B cell (primary cell): ENCODE measurements around the gene ZNF277. TPM values are rescaled to one million over a fixed set of nuclear protein-coding genes. Genes with fewer than 3 reads are reported as not detected.

Experiments used
- ATAC-seq: fragments of 200-7000 bp; cut with Tn5 transposase; one replicate; pipeline ENCODE4 v1.10.0; 2021; ENCODE audit warnings: low read depth, mild to moderate bottlenecking, moderate number of reproducible peaks, moderate library complexity
- CTCF ChIA-PET: fragments of 350-600 bp; sonication (Branson Sonifier 250); formaldehyde crosslinking; loops from one replicate; lab custom pipeline; 2021; ENCODE audit warnings: antibody characterized with exemption, inconsistent platforms; lab: Charles Lee
- POLR2A ChIA-PET: fragments of 350-600 bp; sonication (Branson Sonifier 250); formaldehyde crosslinking; loops from one replicate; lab custom pipeline; 2021; ENCODE audit warnings: antibody characterized with exemption; lab: Charles Lee
- DNase-seq: peaks from one replicate; pipeline ENCODE4 v3.0.0; 2013
- H2AFZ ChIP-seq: 2 replicates; pipeline ENCODE4 v1.6.1; 2012; ENCODE audit warnings: mild to moderate bottlenecking, low read depth, low read length; ENCODE audit not compliant: insufficient read depth, poor library complexity, severe bottlenecking
- H3K27ac ChIP-seq, 2 donors: 1 replicate in 1 of 2; 2 replicates in 1 of 2; pipeline ENCODE4 v1.5.1; 2012 to 2013; ENCODE audit warnings: low read length in 2 of 2, mild to moderate bottlenecking in 2 of 2, moderate library complexity in 1 of 2
- H3K27me3 ChIP-seq, 4 experiments: fragments of 200-600 bp in 1 of 4; sonication (generic) in 1 of 4; replicated peaks in 1 of 4; 1 replicate in 2 of 4; 2 replicates in 2 of 4; pipeline versions ENCODE4 v1.6.1 to v1.7.0; 2013 to 2016; ENCODE audit warnings: low read length in 3 of 4, mild to moderate bottlenecking in 2 of 4, mixed read lengths in 1 of 4, moderate library complexity in 1 of 4; ENCODE audit not compliant: insufficient read depth in 4 of 4, control insufficient read depth in 3 of 4; ENCODE audit errors: control extremely low read depth in 1 of 4
- H3K36me3 ChIP-seq, 2 experiments: replicated peaks in 1 of 2; 1 replicate in 1 of 2; 2 replicates in 1 of 2; pipeline versions ENCODE4 v1.6.1 to v1.7.1; 2013; ENCODE audit warnings: low read length in 1 of 2; ENCODE audit not compliant: insufficient read depth in 2 of 2, control insufficient read depth in 1 of 2; ENCODE audit errors: control extremely low read depth in 1 of 2, extremely low read depth in 1 of 2
- H3K4me1 ChIP-seq, 2 donors: fragments of 200-600 bp in 1 of 2; sonication (generic) in 1 of 2; 1 replicate in 1 of 2; 2 replicates in 1 of 2; pipeline versions ENCODE4 v1.5.1 to v1.6.1; 2013 to 2017; ENCODE audit warnings: low read length in 2 of 2; ENCODE audit not compliant: control insufficient read depth in 2 of 2, insufficient read depth in 2 of 2
- H3K4me2 ChIP-seq: replicated peaks from 2 replicates; pipeline ENCODE3; 2012; ENCODE audit warnings: mild to moderate bottlenecking, low read depth, low read length; ENCODE audit not compliant: poor library complexity, severe bottlenecking
- H3K4me3 ChIP-seq, 5 experiments: fragments of 200-600 bp in 1 of 5; sonication (generic) in 1 of 5; 1 replicate in 3 of 5; 2 replicates in 2 of 5; pipeline versions ENCODE4 v1.5.1 to v1.7.0; 2011 to 2016; ENCODE audit warnings: low read length in 4 of 5, mild to moderate bottlenecking in 4 of 5, low read depth in 2 of 5, control low read depth in 1 of 5, moderate library complexity in 1 of 5; ENCODE audit not compliant: insufficient read depth in 1 of 5; ENCODE audit errors: control extremely low read depth in 1 of 5, extremely low read depth in 1 of 5
- H3K79me2 ChIP-seq: fragments of 200-600 bp; sonication (generic); one replicate; pipeline ENCODE4 v1.6.0; 2016; ENCODE audit warnings: low read length; ENCODE audit not compliant: control insufficient read depth, insufficient read depth
- H3K9ac ChIP-seq: fragments of 200-600 bp; sonication (generic); 2 replicates; pipeline ENCODE4 v1.6.1; 2017; ENCODE audit warnings: mild to moderate bottlenecking, low read length, moderate library complexity
- H3K9me3 ChIP-seq, 3 donors: one replicate each; pipeline versions ENCODE4 v1.6.1 to v1.7.1; 2013; ENCODE audit warnings: low read length in 2 of 3; ENCODE audit not compliant: control insufficient read depth in 2 of 3, insufficient read depth in 1 of 3; ENCODE audit errors: control extremely low read depth in 1 of 3
- H4K20me1 ChIP-seq: 2 replicates; pipeline ENCODE4 v1.6.0; 2012; ENCODE audit warnings: mild to moderate bottlenecking, low read length; ENCODE audit not compliant: insufficient read depth, control insufficient read depth, poor library complexity, severe bottlenecking
- H3K27ac Mint-ChIP-seq: one replicate; pipeline ENCODE4 v1.8.0; 2021; ENCODE audit warnings: mixed read lengths
- H3K27me3 Mint-ChIP-seq: one replicate; pipeline ENCODE4 v1.8.0; 2021; ENCODE audit warnings: mixed read lengths
- H3K4me1 Mint-ChIP-seq: one replicate; pipeline ENCODE4 v1.8.0; 2021; ENCODE audit warnings: mixed read lengths
- H3K4me3 Mint-ChIP-seq: one replicate; pipeline ENCODE4 v1.8.0; 2021; ENCODE audit warnings: mixed read lengths
- H3K9me3 Mint-ChIP-seq: one replicate; pipeline ENCODE4 v1.8.0; 2022; ENCODE audit warnings: mixed read lengths; ENCODE audit not compliant: insufficient read depth
- CTCF ChIP-seq: fragments of 200-600 bp; IDR thresholded peaks from one replicate; pipeline ENCODE4 v1.8.0; 2022; ENCODE audit warnings: antibody characterized with exemption, mild to moderate bottlenecking
- EZH2 ChIP-seq: IDR thresholded peaks from 2 replicates; pipeline ENCODE4 v1.6.1; 2012; ENCODE audit warnings: borderline replicate concordance, low read depth, mild to moderate bottlenecking, moderate library complexity, low read length; ENCODE audit not compliant: insufficient read depth, poor library complexity, severe bottlenecking
- WGBS: methylation state at CpG from one replicate; pipeline ENCODE4 v1.1.5; 2013; ENCODE audit warnings: missing lambda C conversion rate; ENCODE audit not compliant: insufficient coverage; 5-methylcytosine and 5-hydroxymethylcytosine counted together
- intact Hi-C: fragments of 100-400 bp; cut with micrococcal nuclease; formaldehyde crosslinking; loops from one replicate; pipeline ENCODE4 v1.10.0; 2022
- polyA plus RNA-seq: library from polyadenylated mRNA; depleted of rRNA; stranded (reverse); fragments of >200 nt; gene quantifications from 2 replicates; pipeline ENCODE4 v1.2.3, GENCODE V29; 2012
- total RNA-seq, 2 donors: library from RNA; stranded (reverse); fragments of 120-200 nt in 1 of 2; gene quantifications; 1 replicate in 1 of 2; 2 replicates in 1 of 2; pipeline versions ENCODE4 v1.2.3 to v1.2.4, GENCODE V29; 2013 to 2022

Gene ZNF277
- total and polyA plus RNA-seq, 2 donors (not counting 1 experiment from before 2014, with no cell fraction given), result 9.5 to 18.6 TPM

GRCh38 chr7:112205343-112206237 lies 905 bp upstream of the ZNF277 start:
- Histone ChIP-seq H3K79me2 (peaks cover 51% of the 10 kb centered on the region), H3K4me3 (peak overlapping the region; percentile 77 to 97 (median 91)), H3K4me2 (peak overlapping the region; percentile 99), H3K27ac (no peak overlapping the region), H3K27me3 (peaks cover 0 to 37% (median 30%) of the 10 kb centered on the region in 4 experiments), H3K9me3 (peaks cover 0 to 3% (median 0%) of the 10 kb centered on the region in 3 donors), H2AFZ (peak overlapping the region; percentile 98), H3K9ac (peak overlapping the region; percentile 94), H3K36me3 (no peaks in the 10 kb centered on the region), H3K4me1 (peaks cover 27 to 29% of the 10 kb centered on the region in 2 donors), H4K20me1 (no peaks in the 10 kb centered on the region)
- peaks cover 35% of the 10 kb centered on the region for H3K27me3 Mint-ChIP-seq
- H3K4me3 Mint-ChIP-seq, result peak overlapping the region; percentile 91
- ATAC-seq, result peak; percentile 2
- peak overlapping the region; percentile 42 for H3K27ac Mint-ChIP-seq
- DNase-seq, result no peak
- intact Hi-C loops, result loop anchor here (1.0 to 2.0 kb wide), 4 partner anchors 125 to 913 kb away; partner anchors contain the start of genes SMIM30 and TMEM168
- H3K4me1 Mint-ChIP-seq, result peaks cover 41% of the 10 kb centered on the region
- CTCF ChIA-PET, result no interaction called here
- under 1% methylated on average over 46 of the region's 69 CpGs for WGBS
- no peaks in the 10 kb centered on the region for H3K9me3 Mint-ChIP-seq
- TF ChIP-seq EZH2 (no peak), CTCF (no peak)
- POLR2A ChIA-PET, result interaction anchor here (1.5 kb wide), 1 partner anchor 245 kb away, joined by 7 read pairs; the partner anchor contains the start of gene IFRD1
